ENCODE results near the gene PER2.

PER2 gene

DNA sequence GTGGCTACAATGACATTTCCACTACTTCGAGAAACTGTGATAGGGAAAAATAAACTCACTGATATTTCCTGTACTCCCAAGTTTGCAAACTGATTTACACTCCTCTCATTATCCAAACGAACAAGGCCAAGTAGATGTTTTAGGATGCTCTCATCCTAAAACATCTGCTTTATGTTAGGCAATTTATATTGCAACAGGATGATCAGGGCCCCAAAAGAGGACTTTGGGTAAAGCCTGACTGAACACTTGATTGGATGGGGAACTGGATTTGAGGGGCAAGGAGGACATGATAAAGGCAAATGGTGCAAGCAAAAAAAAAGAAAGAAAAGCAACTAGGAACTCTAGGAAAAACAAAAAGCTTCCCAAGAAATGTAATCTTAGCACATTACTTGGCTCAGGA lies 46.4 kb downstream of the PER2 start:
- DNase-seq, result no peak

DNA sequence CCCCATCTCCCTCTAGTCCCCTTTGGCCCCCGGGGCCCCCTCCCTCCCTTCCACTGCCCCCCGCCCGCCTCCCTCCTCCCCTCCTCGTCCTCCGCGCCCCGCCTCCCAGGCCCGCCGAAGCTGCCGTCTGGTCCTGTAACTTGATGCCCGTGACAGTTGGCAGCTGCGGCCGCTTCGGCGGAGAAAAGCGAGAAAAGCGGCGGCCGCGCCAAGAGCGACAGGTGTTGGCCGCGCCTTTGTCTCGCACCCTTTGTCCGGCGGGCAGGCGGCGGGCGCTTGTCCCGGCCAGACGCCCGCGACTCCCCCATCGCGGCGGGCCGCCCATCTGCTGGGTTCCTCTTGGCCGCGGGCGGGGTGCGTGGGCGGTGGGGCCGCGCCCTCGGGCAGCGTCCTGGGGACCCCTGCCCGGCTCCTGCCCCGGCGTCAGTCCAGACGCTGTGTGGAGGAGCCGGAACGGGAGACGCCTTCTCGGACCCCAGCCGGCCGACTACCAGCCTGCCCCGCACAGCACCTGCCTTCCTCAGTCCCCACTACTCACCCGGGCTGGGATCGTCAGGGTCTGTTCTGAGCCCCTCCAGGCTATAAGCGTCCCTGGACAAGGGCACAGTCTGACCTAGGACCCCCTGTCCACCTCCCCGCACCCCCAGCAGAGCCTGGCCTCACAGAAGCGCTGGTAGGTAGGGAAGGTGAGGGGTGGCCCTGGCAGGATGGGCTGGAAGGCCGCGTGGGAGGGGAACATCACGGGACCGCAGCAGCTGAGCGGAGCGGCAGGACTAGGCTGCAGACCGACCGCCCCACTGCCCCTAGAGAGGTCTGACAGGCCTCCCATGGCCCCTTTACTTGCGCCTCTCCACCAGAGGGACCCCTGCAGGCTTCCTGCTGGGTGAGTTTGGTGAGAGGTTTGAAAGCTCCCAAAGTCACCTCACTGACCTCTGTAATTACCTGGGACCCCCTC lies 47.4 kb downstream of the PER2 start:
- no peak for DNase-seq

GRCh38 chr2:238239863-238240756 lies 48.3 kb downstream of the PER2 start, which contains the start of gene HES6:
Gene HES6 (minus strand): TSS chr2:238240038. CDS start chr2:238239905, 133 bp downstream.
- DNase-seq, result peak; percentile 97

DNA sequence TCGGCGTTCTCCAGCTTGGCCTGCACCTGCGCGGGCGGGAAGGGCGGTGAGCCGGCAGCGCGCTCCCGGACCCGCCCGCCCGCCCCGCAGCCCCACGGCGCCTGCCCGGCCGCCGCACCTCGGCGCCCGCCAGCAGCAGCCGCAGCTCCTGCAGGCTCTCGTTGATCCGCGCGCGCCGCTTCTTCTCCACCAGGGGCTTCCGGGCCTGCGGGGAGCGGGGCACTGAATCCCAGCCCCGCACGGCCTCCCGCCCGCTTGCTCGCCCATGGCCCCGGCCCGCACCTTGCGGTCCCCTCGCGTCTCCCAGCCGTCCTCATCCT lies 48.9 kb downstream of the PER2 start:
- DNase-seq, result no peak

DNA sequence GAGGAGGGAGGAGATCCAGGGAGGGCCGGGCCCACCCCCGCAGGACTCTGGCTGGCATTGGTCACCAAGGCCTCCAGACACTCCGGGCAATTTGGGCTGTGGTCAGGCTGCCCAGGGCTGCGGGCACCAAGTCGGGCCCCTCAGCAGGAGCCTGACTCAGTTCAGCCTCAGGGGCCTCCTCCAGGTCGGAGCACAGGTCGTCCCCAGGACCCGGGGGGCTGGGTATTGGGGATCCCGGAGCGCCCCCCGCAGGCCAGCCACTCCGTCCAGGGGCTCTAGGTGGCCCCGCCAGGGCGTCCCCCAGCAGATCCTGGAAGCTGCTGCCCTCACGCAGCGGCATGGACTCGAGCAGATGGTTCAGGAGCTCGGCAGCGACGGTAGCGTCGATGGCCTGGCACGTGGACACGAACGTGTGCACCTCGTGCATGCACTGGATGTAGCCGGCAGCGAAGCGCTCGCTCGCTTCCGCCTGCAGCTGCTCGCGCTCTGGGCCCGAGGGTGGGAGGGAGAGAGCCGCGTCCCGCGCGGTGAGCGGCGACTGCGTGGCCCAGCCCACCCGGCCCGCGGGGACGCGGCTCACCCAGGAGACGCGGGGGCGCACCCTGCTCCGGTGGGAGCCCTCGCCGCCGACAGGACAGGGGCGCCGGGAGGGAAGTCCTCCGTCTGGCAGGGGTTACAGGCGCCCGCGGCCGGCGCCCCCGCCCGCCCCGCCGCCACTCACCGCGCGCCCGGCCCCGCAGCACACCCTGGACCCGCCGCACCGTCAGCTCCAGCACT lies 49.5 kb downstream of the PER2 start:
- no peak for DNase-seq

GRCh38 chr2:238238311-238238765 lies 50.1 kb downstream of the PER2 start:
- DNase-seq, result no peak

DNA sequence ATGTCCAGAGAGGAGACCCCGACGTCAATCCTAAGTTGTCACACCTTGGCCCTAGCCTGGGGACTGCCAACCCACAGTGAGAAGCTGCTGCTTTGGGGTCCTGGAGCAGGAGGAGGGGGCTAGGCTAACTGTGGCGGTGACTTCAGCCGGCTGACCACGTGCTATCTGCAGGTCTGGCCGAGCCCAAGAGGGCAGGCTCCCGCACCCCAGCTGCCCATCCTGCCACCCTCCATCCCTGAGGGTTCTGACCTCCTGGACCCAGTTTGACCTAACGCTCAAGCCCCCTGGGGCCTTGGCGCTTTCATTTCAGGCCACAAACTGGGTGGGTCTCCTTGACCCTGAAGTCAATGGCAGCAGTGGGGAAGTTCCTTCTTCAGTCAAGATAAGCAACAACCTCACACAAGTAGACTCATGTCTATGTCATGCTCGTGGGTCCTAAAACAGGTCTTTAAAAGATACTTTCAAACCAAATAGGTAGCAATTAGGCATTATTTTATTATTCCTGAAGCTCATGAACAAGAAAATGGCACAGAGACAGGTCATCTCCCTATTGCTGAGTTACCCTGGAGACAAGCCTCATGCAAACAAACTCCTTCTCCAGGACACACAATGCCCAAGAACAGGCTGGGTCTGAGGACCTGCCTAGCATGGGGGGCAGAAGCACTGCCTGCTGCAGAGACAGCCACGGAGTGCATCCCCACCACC lies 50.8 kb downstream of the PER2 start:
- no peak for DNase-seq

DNA sequence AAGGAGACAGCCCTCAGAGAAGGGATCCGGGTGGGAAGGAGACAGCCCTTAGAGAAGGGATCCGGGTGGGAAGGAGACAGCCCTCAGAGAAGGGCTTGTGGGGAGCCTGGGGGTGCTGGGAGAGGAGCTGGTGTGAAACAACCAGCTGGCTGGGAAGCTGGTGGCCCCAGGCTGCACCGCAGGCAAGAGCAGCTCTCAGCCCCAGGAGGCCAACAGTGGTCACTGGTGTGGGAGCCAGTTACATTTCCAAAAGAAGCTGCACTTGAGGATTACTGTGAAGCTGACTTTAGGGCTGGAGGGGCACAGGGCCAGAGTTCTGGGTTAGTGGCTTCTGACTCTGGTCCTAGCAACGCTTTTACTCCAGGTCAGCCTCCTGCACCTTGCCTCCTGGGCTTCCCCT lies 51.8 kb downstream of the PER2 start:
- no peak for DNase-seq

- DNase-seq, result no peak
These were observed 52.6 kb downstream of the PER2 start for GRCh38 chr2:238235856-238236255.

DNA sequence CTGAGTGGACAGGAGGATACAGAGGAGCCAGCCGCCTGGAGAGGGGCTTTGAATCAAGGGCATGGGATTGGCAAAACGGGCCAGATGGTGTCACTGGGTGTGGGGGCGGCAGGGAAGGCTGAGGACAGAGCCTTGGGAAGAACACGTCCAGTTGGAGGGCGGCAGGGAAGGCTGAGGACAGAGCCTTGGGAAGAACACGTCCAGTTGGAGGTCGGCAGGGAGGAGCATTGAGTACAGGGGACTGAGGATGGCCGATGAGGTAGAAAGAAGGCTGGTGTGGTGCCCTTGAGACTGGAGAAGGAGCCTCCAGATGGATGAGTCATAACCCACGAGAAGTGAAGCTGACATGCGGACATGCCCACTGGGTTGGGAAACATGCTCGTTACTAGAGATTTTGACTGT lies 53.1 kb downstream of the PER2 start:
- DNase-seq, result no peak

GRCh38 chr2:238233625-238234024 lies 54.8 kb downstream of the PER2 start:
- no peak for DNase-seq

- DNase-seq, result no peak
These were observed 56.6 kb downstream of the PER2 start for GRCh38 chr2:238231809-238232208.

GRCh38 chr2:238231251-238231793 lies 57.1 kb downstream of the PER2 start:
- DNase-seq, result no peak

GRCh38 chr2:238230699-238231098 lies 57.7 kb downstream of the PER2 start:
- no peak for DNase-seq

DNA sequence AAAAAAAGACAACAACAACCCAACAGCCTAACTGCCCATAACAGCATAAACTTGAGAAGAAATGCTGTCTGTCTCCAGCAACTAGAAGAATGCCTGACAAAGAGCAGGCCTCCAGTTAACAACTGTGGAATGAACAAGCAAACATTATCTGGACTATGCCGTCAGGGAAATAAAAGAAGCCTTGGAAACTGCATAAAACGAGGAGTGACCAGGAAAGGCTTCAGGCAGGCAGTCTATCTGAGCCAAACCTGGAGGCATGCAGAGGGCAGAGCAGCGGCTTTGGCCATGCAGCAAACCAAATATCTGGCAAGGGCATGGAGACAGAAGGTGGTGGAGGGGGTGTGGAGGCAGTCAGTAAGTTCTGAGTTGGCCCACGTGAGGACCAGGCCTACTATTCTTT lies 59.7 kb downstream of the PER2 start:
- no peak for DNase-seq

- DNase-seq, result no peak
These were observed 60.8 kb downstream of the PER2 start for GRCh38 chr2:238227587-238228032.

GRCh38 chr2:238226698-238227586 lies 61.5 kb downstream of the PER2 start:
- DNase-seq, result no peak

DNA sequence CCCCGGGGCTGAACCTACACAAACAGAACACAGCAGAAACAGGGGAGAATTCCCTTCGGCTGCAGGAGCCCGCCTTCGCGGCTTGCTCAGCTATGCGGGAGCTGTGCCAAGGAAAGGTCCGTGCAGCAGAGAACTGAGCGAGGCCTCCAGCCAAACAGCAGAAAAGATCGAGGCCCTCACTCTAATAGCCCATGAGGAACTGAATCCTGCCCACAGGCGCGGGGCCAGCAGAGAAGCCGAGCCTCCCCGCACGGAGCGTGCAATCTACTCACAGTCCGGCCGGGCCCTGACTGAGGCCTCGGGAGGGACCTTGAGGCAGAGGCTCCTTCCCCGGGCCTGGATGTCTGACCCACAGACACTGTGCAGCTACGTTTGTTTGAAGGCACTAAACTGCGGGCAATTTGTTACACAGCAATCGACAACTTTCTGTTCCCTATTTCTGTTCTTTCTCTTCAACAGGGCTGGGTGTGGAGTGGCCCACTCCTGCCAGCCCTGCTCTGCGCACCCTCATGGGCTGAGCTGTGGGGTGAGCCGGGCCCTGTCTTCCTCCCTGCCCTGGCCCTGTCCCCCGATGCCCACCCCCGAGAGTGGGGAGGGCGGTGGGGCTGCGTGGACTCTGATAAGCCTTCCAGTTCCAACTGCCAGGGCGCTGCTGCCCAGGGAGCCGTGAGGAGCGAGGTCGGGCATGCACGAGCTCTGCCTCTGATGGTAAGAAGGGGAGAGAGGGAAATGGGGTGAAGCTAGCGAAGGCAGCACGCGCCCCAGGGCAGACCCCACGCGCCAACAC lies 62.3 kb downstream of the PER2 start:
- DNase-seq, result no peak

- no peak for DNase-seq
These were observed 63.3 kb downstream of the PER2 start for GRCh38 chr2:238225121-238225520.
